HepG2 (cell line): ENCODE results near the gene RASA4B. TPM values are rescaled to one million over a fixed set of nuclear protein-coding genes. Genes with fewer than 3 reads are reported as not detected.

Experiments used
- ADNP ChIP-seq: sonication (generic); formaldehyde crosslinking; IDR thresholded peaks from 2 replicates; pipeline ENCODE4 v1.4.0; 2020; ENCODE audit warnings: missing genetic modification reagents
- ATF7-NPFF ChIP-seq: sonication (generic); formaldehyde crosslinking; IDR thresholded peaks from 2 replicates; pipeline ENCODE4 v1.8.1; 2023; ENCODE audit warnings: mild to moderate bottlenecking, low read depth, missing genetic modification reagents, moderate library complexity
- CREM ChIP-seq, 2 experiments: sonication (generic) in 1 of 2; formaldehyde crosslinking in 1 of 2; IDR thresholded peaks; 2 replicates each; pipeline versions ENCODE4 v1.4.0 to v1.6.1; 2016 to 2020; ENCODE audit warnings: antibody characterized with exemption in 1 of 2, mild to moderate bottlenecking in 1 of 2, missing genetic modification reagents in 1 of 2
- ERF ChIP-seq: IDR thresholded peaks from 2 replicates; pipeline ENCODE4 v1.6.1; 2018; ENCODE audit warnings: missing biosample characterization, missing genetic modification reagents
- GZF1 ChIP-seq: sonication (generic); formaldehyde crosslinking; IDR thresholded peaks from 2 replicates; pipeline ENCODE4 v1.5.1; 2020; ENCODE audit warnings: mild to moderate bottlenecking, missing genetic modification reagents
- KLF6 ChIP-seq: IDR thresholded peaks from 2 replicates; pipeline ENCODE4 v1.8.0; 2016; ENCODE audit warnings: missing biosample characterization, missing genetic modification reagents
- MXD4 ChIP-seq: IDR thresholded peaks from 2 replicates; pipeline ENCODE4 v1.6.1; 2016; ENCODE audit warnings: mild to moderate bottlenecking, missing biosample characterization, missing genetic modification reagents
- RCOR2 ChIP-seq: IDR thresholded peaks from 2 replicates; pipeline ENCODE4 v1.6.1; 2016; ENCODE audit warnings: missing biosample characterization, missing genetic modification reagents
- RFX3 ChIP-seq: IDR thresholded peaks from 2 replicates; pipeline ENCODE4 v1.6.1; 2016; ENCODE audit warnings: missing biosample characterization, missing genetic modification reagents
- SAP130 ChIP-seq: IDR thresholded peaks from 2 replicates; pipeline ENCODE4 v1.6.1; 2016; ENCODE audit warnings: low read depth
- TFAP4 ChIP-seq: sonication (generic); IDR thresholded peaks from 2 replicates; pipeline ENCODE4 v1.6.1; 2016; ENCODE audit warnings: low read depth, borderline replicate concordance
- TFDP2 ChIP-seq: sonication (generic); formaldehyde crosslinking; IDR thresholded peaks from 2 replicates; pipeline ENCODE4 v1.4.0; 2020; ENCODE audit warnings: missing genetic modification reagents
- TOE1 ChIP-seq: sonication (generic); formaldehyde crosslinking; IDR thresholded peaks from 2 replicates; pipeline ENCODE4 v1.4.0; 2020; ENCODE audit warnings: mild to moderate bottlenecking, missing genetic modification reagents
- ZBTB7B ChIP-seq: sonication (generic); formaldehyde crosslinking; IDR thresholded peaks from 2 replicates; pipeline ENCODE4 v1.4.0; 2020; ENCODE audit warnings: missing genetic modification reagents
- ZNF207 ChIP-seq: fragments of 450-650 bp; IDR thresholded peaks from 2 replicates; pipeline ENCODE4 v1.6.1; 2016; ENCODE audit warnings: antibody characterized with exemption, borderline replicate concordance
- ZNF280B ChIP-seq: sonication (generic); formaldehyde crosslinking; IDR thresholded peaks from 2 replicates; pipeline ENCODE4 v1.5.0; 2020; ENCODE audit warnings: missing genetic modification reagents, mild to moderate bottlenecking, borderline replicate concordance
- ZNF329 ChIP-seq: sonication (generic); formaldehyde crosslinking; IDR thresholded peaks from 2 replicates; pipeline ENCODE4 v1.9.0; 2021; ENCODE audit warnings: low read depth, mild to moderate bottlenecking, missing genetic modification reagents
- ZNF703 ChIP-seq: sonication (generic); formaldehyde crosslinking; IDR thresholded peaks from 2 replicates; pipeline ENCODE4 v1.5.1; 2020; ENCODE audit warnings: missing genetic modification reagents, mild to moderate bottlenecking, moderate library complexity, borderline replicate concordance
- ZNF777 ChIP-seq: sonication (generic); formaldehyde crosslinking; IDR thresholded peaks from 2 replicates; pipeline ENCODE4 v1.4.0; 2020; ENCODE audit warnings: missing genetic modification reagents
- ZNF788 ChIP-seq: sonication (generic); formaldehyde crosslinking; IDR thresholded peaks from 2 replicates; pipeline ENCODE4 v1.5.0; 2020; ENCODE audit warnings: mild to moderate bottlenecking, missing genetic modification reagents, borderline replicate concordance
- ZSCAN29 ChIP-seq: sonication (generic); formaldehyde crosslinking; conservative IDR thresholded peaks from 2 replicates; pipeline ENCODE4 v1.4.0; 2020; ENCODE audit warnings: mild to moderate bottlenecking, missing genetic modification reagents
- polyA plus RNA-seq, 8 experiments: library from polyadenylated mRNA; depleted of rRNA in 3 of 8; stranded (reverse) in 7 of 8; unstranded in 1 of 8; fragments of >200 nt; fragmentation: Illumina TruSeq in 4 of 8; extraction: Trizol in 4 of 8; gene quantifications; 2 replicates each; pipeline versions ENCODE4 v1.2.1 to v1.2.3, GENCODE V29; 2011 to 2016; ENCODE audit warnings: low read depth in 4 of 8, missing spikeins in 1 of 8, mixed read lengths in 1 of 8; ENCODE audit not compliant: insufficient read depth in 1 of 8
- total RNA-seq, 5 experiments: library from RNA; depleted of rRNA; stranded (reverse); fragments of >200 nt; fragmentation: Illumina TruSeq; extraction: Trizol; gene quantifications; 2 replicates each; pipeline ENCODE4 v1.2.3, GENCODE V29; 2016; ENCODE audit warnings: low read depth in 1 of 5
- TF ChIP-seq, protein P1 (sequence below), 2 experiments: fragments of 450-650 bp in 1 of 2; sonication (generic) in 1 of 2; formaldehyde crosslinking; IDR thresholded peaks; 2 replicates each; pipeline versions ENCODE4 v1.5.0 to v1.8.0; 2020 to 2022; ENCODE audit warnings: mild to moderate bottlenecking in 1 of 2, missing genetic modification reagents in 1 of 2
- TF ChIP-seq, protein P2 (sequence below): sonication (generic); formaldehyde crosslinking; IDR thresholded peaks from 2 replicates; pipeline ENCODE4 v1.5.1; 2020; ENCODE audit warnings: missing genetic modification reagents, mild to moderate bottlenecking, borderline replicate concordance

RASA4B gene
- total and polyA plus RNA-seq, 2 of the 13 experiments (the other 11 are each of a cell fraction or from before 2014, with no cell fraction given): 0.82 to 1.3 TPM

DNA sequence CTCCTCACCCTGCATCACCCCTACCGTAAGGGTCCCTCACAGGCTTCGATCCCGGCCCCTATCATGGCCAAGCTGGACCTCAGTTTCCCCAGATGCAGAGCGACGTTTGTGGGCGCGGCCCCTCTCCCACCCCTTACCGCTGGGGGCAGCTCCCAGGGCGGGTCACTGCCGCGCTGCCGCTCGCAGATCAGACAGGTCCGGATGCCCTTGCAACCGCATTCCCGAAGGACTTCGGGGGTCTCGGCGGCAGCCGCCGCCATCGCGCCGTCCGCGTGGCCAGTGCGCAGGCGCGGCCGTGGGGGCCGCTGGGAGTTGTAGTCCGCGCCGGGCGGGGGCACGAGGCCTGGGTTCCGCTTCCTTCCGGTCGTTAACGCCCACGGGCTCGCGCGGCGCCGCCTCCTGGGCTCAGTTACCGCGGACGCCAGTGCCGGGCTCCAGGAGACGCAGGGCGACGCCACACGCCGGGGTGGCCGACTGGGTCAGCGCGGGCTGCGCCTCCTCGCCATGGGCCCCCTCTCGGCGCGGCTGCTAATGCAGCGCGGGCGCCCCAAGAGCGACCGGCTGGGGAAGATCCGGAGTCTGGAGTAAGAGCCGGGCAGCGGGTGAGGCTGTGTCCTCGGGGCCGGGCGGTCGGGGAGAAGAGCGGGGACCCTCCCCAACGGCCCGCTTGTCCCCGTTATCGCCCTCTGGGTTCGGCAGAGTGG, 52.8 kb downstream of the RASA4B start, which contains the start of the genes ALKBH4 and LRWD1 (continued):
- TF ChIP-seq MXD4 (CRISPR knock-in tag) (peak; percentile 90; the same call in 1 of the 2 replicates), ZNF777 (peak; percentile 95), ZNF280B (peak; percentile 81; the same call in 1 of the 2 replicates), ADNP (no peak), ZNF207 (no peak), TOE1 (peak; percentile 52; the same call in 1 of the 2 replicates), RCOR2 (no peak), GZF1 (CRISPR knock-in tag) (no peak), TFDP2 (peak; percentile 78), ERF (CRISPR knock-in tag) (peak; percentile 90), TFAP4 (no peak), ZNF788 (peak; percentile 81; the same call in 1 of the 2 replicates), KLF6 (CRISPR knock-in tag) (peak; percentile 81), ZBTB7B (CRISPR knock-in tag) (peak; percentile 68; the same call in 1 of the 2 replicates), ZNF329 (CRISPR knock-in tag) (0 out of 2 replicates have a peak, but pooled peaks have one; percentile 51), SAP130 (peak; percentile 96), CREM (IDR thresholded peaks at IDR 0.05) (no peak), CREM (CRISPR knock-in tag; IDR thresholded peaks at IDR 0.05) (no peak), ATF7-NPFF (CRISPR knock-in tag) (peak; percentile 78), RFX3 (CRISPR knock-in tag) (peak; percentile 57; the same call in 1 of the 2 replicates), ZNF703 (CRISPR knock-in tag) (no peak; the same call in 1 of the 2 replicates), ZSCAN29 (CRISPR knock-in tag) (peak; percentile 15; the same call in 1 of the 2 replicates)
- TF ChIP-seq, protein P1, sequence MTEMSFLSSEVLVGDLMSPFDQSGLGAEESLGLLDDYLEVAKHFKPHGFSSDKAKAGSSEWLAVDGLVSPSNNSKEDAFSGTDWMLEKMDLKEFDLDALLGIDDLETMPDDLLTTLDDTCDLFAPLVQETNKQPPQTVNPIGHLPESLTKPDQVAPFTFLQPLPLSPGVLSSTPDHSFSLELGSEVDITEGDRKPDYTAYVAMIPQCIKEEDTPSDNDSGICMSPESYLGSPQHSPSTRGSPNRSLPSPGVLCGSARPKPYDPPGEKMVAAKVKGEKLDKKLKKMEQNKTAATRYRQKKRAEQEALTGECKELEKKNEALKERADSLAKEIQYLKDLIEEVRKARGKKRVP (CRISPR knock-in tag; IDR thresholded peaks at IDR 0.05): no peak
- TF ChIP-seq, protein P2, sequence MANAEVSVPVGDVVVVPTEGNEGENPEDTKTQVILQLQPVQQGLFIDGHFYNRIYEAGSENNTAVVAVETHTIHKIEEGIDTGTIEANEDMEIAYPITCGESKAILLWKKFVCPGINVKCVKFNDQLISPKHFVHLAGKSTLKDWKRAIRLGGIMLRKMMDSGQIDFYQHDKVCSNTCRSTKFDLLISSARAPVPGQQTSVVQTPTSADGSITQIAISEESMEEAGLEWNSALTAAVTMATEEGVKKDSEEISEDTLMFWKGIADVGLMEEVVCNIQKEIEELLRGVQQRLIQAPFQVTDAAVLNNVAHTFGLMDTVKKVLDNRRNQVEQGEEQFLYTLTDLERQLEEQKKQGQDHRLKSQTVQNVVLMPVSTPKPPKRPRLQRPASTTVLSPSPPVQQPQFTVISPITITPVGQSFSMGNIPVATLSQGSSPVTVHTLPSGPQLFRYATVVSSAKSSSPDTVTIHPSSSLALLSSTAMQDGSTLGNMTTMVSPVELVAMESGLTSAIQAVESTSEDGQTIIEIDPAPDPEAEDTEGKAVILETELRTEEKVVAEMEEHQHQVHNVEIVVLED: peak; percentile 90; the same call in 1 of the 2 replicates
